Coronary artery (tissue), 2 donors: ENCODE measurements around the gene NDUFAF8.

ENCODE experiments used
- DNase-seq: peaks from one replicate; pipeline ENCODE4 v3.0.0-alpha.2; 2017; ENCODE audit warnings: low spot score
- H3K27ac ChIP-seq, 2 donors: fragments of 200-600 bp; sonication (generic); one replicate each; pipeline ENCODE4 v1.5.1; 2016 to 2019
- H3K4me3 ChIP-seq: fragments of 200-600 bp; sonication (generic); 2 replicates; pipeline ENCODE4 v1.5.1; 2016; ENCODE audit warnings: mild to moderate bottlenecking, moderate library complexity
- TF ChIP-seq, protein P1 (sequence below): fragments of 200-600 bp; sonication (generic); IDR thresholded peaks from one replicate; pipeline ENCODE4 v1.5.1; 2019; ENCODE audit warnings: antibody characterized with exemption

Gene NDUFAF8

GRCh38 chr17:81209141-81209540 lies 30.0 kb upstream of the NDUFAF8 start:
- no peak overlapping the region for H3K4me3 ChIP-seq
- TF ChIP-seq, protein P1, sequence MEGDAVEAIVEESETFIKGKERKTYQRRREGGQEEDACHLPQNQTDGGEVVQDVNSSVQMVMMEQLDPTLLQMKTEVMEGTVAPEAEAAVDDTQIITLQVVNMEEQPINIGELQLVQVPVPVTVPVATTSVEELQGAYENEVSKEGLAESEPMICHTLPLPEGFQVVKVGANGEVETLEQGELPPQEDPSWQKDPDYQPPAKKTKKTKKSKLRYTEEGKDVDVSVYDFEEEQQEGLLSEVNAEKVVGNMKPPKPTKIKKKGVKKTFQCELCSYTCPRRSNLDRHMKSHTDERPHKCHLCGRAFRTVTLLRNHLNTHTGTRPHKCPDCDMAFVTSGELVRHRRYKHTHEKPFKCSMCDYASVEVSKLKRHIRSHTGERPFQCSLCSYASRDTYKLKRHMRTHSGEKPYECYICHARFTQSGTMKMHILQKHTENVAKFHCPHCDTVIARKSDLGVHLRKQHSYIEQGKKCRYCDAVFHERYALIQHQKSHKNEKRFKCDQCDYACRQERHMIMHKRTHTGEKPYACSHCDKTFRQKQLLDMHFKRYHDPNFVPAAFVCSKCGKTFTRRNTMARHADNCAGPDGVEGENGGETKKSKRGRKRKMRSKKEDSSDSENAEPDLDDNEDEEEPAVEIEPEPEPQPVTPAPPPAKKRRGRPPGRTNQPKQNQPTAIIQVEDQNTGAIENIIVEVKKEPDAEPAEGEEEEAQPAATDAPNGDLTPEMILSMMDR: no peak

GRCh38 chr17:81210466-81210865 lies 28.7 kb upstream of the NDUFAF8 start:
- no peak overlapping the region for H3K4me3 ChIP-seq
- peak overlapping the region in 1 of 2 donors; percentile 58 for H3K27ac ChIP-seq
- no peak for DNase-seq
- TF ChIP-seq, protein P1: no peak

More at GRCh38 chr17:81209141-81209540, 30.0 kb upstream of the NDUFAF8 start:
- no peak for DNase-seq
- H3K27ac ChIP-seq: no peak overlapping the region

GRCh38 chr17:81210868-81211267 lies 28.2 kb upstream of the NDUFAF8 start:
- peak overlapping the region in 1 of 2 donors; percentile 45 for H3K27ac ChIP-seq
- no peak overlapping the region for H3K4me3 ChIP-seq
- DNase-seq: no peak
- TF ChIP-seq, protein P1: no peak

GRCh38 chr17:81212365-81212764 lies 26.8 kb upstream of the NDUFAF8 start:
- TF ChIP-seq, protein P1: no peak

GRCh38 chr17:81213978-81214377 lies 25.1 kb upstream of the NDUFAF8 start:
- no peak overlapping the region for H3K27ac ChIP-seq
- no peak overlapping the region for H3K4me3 ChIP-seq
- TF ChIP-seq, protein P1: no peak
- DNase-seq: no peak

More at GRCh38 chr17:81212365-81212764, 26.8 kb upstream of the NDUFAF8 start:
- no peak for DNase-seq
- H3K4me3 ChIP-seq: no peak overlapping the region
- no peak overlapping the region for H3K27ac ChIP-seq

DNA sequence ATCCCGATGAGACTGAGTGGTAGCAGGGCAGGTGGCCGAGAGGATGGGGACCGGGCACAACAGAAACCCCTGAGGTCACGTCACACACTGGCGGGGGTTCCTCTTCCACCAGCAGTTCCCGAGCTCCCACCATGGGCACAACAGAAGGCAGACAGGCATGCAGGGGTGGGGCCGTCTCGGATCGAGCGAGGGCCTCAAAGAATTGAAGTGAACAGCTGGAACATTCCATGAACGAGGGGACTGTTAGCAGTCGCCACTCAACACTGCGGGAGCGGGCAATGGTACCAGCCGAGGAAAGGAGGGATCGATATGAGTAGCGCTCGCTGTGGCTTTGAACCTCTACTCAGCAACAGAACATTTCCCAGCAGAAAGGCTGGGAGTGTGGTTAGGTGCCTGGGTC lies 21.6 kb upstream of the NDUFAF8 start:
- TF ChIP-seq, protein P1: no peak
- H3K4me3 ChIP-seq: no peak overlapping the region
- DNase-seq: no peak
- H3K27ac ChIP-seq: no peak overlapping the region

GRCh38 chr17:81218459-81218858 lies 20.7 kb upstream of the NDUFAF8 start:
- DNase-seq: no peak

More at GRCh38 chr17:81218459-81218858, 20.7 kb upstream of the NDUFAF8 start:
- TF ChIP-seq, protein P1: no peak
- H3K27ac ChIP-seq: no peak overlapping the region
- H3K4me3 ChIP-seq: no peak overlapping the region
